Left renal cortex interstitium (tissue), 4 donors: ENCODE measurements around the gene MOB3B. TPM values are rescaled to one million over a fixed set of nuclear protein-coding genes. Genes with fewer than 3 reads are reported as not detected.
A peak's percentile ranks its signal among the peaks of the same experiment; 100 is the strongest.

Source experiments
- DNase-seq, 4 donors: peaks; one replicate each; pipeline ENCODE4 v3.0.0-alpha.2; 2013; ENCODE audit warnings: low read depth in 4 of 4, low spot score in 2 of 4, missing footprints in 1 of 4
- polyA plus RNA-seq, 4 donors: library from polyadenylated mRNA; unstranded; fragments of 120-200 nt; gene quantifications; one replicate each; pipeline ENCODE4 v1.2.1, GENCODE V29; 2013; ENCODE audit not compliant: insufficient read length in 4 of 4

Gene MOB3B
- polyA plus RNA-seq, 4 donors = 21.2 to 23.9 (median 22.4) TPM

GRCh38 chr9:27542508-27542907 lies 12.9 kb upstream of the MOB3B start:
- DNase-seq = no peak

- no peak for DNase-seq
Measured at GRCh38 chr9:27541740-27542139, 12.1 kb upstream of the MOB3B start.

- no peak for DNase-seq
Measured at GRCh38 chr9:27540502-27540901, 10.9 kb upstream of the MOB3B start.

GRCh38 chr9:27539479-27540441 lies 10.1 kb upstream of the MOB3B start:
- DNase-seq = no peak

- no peak for DNase-seq
Measured at GRCh38 chr9:27538647-27539046, 9.0 kb upstream of the MOB3B start.

GRCh38 chr9:27537756-27538155 lies 8.1 kb upstream of the MOB3B start:
- DNase-seq = no peak

- no peak for DNase-seq
Measured at GRCh38 chr9:27537027-27537435, 7.4 kb upstream of the MOB3B start.

GRCh38 chr9:27536168-27536567 lies 6.6 kb upstream of the MOB3B start:
- no peak for DNase-seq

- DNase-seq = no peak
Measured at GRCh38 chr9:27535701-27536118, 6.1 kb upstream of the MOB3B start.

GRCh38 chr9:27534658-27535209 lies 5.1 kb upstream of the MOB3B start:
- DNase-seq = no peak

GRCh38 chr9:27534131-27534530 lies 4.5 kb upstream of the MOB3B start:
- no peak for DNase-seq

GRCh38 chr9:27533311-27533710 lies 3.7 kb upstream of the MOB3B start:
- DNase-seq = no peak

- DNase-seq = no peak
Measured at GRCh38 chr9:27532046-27532445, 2.4 kb upstream of the MOB3B start.

GRCh38 chr9:27530915-27531755 lies 1.5 kb upstream of the MOB3B start:
- DNase-seq = no peak

- DNase-seq = peak in 2 of 4 donors; percentile 53 to 55
Measured at GRCh38 chr9:27528886-27529315, 713 bp downstream of the MOB3B start.

- peak in 2 of 4 donors; percentile 56 to 65 for DNase-seq
Measured at GRCh38 chr9:27528076-27528885, 1.3 kb downstream of the MOB3B start.

- no peak for DNase-seq
Measured at GRCh38 chr9:27527702-27528075, 1.9 kb downstream of the MOB3B start.

- no peak for DNase-seq
Measured at GRCh38 chr9:27524236-27524635, 5.4 kb downstream of the MOB3B start, which contains the start of gene IFNK. Gene IFNK, plus strand, starts transcription at chr9:27524290. Its CDS starts 47 bp downstream, at chr9:27524337.

- DNase-seq = no peak
Measured at GRCh38 chr9:27523141-27523540, 6.5 kb downstream of the MOB3B start.

- no peak for DNase-seq
Measured at GRCh38 chr9:27520986-27521385, 8.6 kb downstream of the MOB3B start.
